GM18909 (cell line): Measurements from ENCODE around the gene PTCH1.

ENCODE experiments used
- ATAC-seq: cut with Tn5 transposase; IDR thresholded peaks from one replicate; pipeline ENCODE4 v1.9.1; 2021; ENCODE audit warnings: mild to moderate bottlenecking; ENCODE audit not compliant: unreplicated experiment, poor library complexity

Gene PTCH1

GRCh38 chr9:95446259-95446658, 70.5 kb downstream of the PTCH1 start:
- no peak for ATAC-seq

- no peak for ATAC-seq
These were observed 72.6 kb downstream of the PTCH1 start for GRCh38 chr9:95444160-95444559.

GRCh38 chr9:95443301-95443700, 73.5 kb downstream of the PTCH1 start:
- ATAC-seq, result no peak

- no peak for ATAC-seq
These were observed 75.7 kb downstream of the PTCH1 start for GRCh38 chr9:95441081-95441480.

GRCh38 chr9:95440447-95440846, 76.3 kb downstream of the PTCH1 start:
- ATAC-seq, result no peak

GRCh38 chr9:95438561-95439357, 78.0 kb downstream of the PTCH1 start:
- no peak for ATAC-seq

- no peak for ATAC-seq
These were observed 79.2 kb downstream of the PTCH1 start for GRCh38 chr9:95437559-95437958.

- ATAC-seq, result no peak
These were observed 80.4 kb downstream of the PTCH1 start for GRCh38 chr9:95436416-95436815.

GRCh38 chr9:95435074-95435728, 81.6 kb downstream of the PTCH1 start:
- ATAC-seq, result no peak

- ATAC-seq, result no peak
These were observed 82.4 kb downstream of the PTCH1 start for GRCh38 chr9:95434116-95435073.

GRCh38 chr9:95433096-95433819, 83.5 kb downstream of the PTCH1 start:
- no peak for ATAC-seq

- no peak for ATAC-seq
These were observed 85.5 kb downstream of the PTCH1 start for GRCh38 chr9:95431286-95431685.

GRCh38 chr9:95429948-95430620, 86.7 kb downstream of the PTCH1 start:
- ATAC-seq, result no peak

GRCh38 chr9:95429096-95429495, 87.7 kb downstream of the PTCH1 start:
- no peak for ATAC-seq

GRCh38 chr9:95425910-95426551, 90.7 kb downstream of the PTCH1 start:
- ATAC-seq, result no peak

- ATAC-seq, result no peak
These were observed 94.1 kb downstream of the PTCH1 start for GRCh38 chr9:95422650-95423049.

GRCh38 chr9:95420518-95420917, 96.3 kb downstream of the PTCH1 start:
- no peak for ATAC-seq

GRCh38 chr9:95419444-95419843, 97.3 kb downstream of the PTCH1 start:
- no peak for ATAC-seq

GRCh38 chr9:95415158-95415557, 101.6 kb downstream of the PTCH1 start:
- ATAC-seq, result no peak
